Activated CD8-positive, alpha-beta memory T cell treated with anti-CD3 and anti-CD28 coated beads for 48 hours (primary cell): ENCODE measurements around the gene ASGR2.
"Not testable (repeated sequence)": the region's sequence is repeated elsewhere in the genome, so short reads cannot be mapped to it uniquely, and the experiment has no call there.

Experiments used
- DNase-seq, 3 experiments: peaks; one replicate each; pipeline ENCODE4 v3.0.0-alpha.2; 2020; ENCODE audit warnings: low read depth in 2 of 3, low spot score in 2 of 3

Gene ASGR2

GRCh38 chr17:7100641-7101379, 13.8 kb downstream of the ASGR2 start:
- not testable (repeated sequence) for DNase-seq

DNA sequence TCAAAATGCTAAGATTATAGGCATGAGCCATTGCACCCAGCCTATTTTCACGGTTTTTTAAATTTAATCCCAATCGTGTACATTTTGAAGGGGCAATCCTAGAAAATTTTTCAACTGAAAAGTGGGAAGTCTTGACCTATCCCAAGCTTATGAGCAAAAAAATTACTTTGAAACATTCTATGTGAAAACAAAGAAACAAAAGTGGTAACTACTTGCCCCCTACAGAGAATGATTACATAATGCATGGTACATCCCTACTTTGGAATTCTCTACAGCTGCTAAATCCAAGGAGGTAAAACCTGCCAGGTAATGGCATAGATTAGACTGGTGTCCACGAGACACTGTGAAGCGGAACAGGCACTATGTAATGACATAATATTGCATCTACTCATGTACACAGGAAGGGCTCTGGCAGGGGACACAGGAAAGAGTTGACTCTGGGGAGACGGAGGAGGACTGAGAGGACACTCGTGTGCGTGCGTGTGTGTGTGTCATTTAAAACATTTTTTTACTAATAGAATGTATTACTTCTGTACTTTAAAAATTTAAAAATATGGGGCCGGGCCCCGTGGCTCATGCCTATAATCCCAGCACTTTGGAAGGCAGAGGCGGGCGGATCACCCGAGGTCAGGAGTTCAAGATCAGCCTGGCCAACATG, 15.7 kb downstream of the ASGR2 start:
- DNase-seq: no peak

DNA sequence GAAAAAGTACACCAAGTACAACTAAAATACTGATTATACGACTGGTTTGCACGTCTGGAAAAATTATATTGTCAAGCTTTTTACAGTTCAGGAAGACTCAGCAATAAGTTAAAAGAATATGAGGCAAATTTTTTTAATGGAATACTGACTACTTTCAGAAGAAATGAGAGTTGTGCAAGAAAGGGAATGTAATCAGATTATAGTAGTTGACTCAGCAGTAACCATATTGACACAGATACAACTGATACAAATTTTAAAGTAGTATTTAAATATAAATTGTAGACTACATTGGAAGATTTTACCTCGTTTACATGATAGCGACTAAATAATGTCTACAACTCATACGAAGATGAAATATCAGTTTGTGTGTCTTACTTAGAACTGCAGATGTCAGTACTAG, 16.7 kb downstream of the ASGR2 start:
- no peak for DNase-seq

- no peak for DNase-seq
Observed at GRCh38 chr17:7095625-7096024, 19.0 kb downstream of the ASGR2 start.

DNA sequence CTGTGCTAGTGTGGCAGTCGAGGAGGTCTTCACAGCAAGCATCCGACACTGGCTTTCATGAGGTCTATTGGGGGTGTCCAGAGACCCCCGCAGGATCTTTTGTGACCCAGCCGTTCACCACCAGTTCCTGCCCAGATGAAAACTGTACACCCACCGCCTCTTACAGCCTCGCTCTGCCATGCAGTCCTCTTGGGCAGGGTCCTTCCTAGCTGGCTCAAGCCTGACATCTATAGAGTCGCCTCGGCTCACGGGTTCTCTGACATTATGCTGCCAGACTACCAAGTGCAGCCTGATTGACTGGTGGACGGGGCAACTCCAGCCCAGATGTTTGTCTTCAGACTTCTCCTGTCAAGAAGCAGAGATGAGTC, 20.0 kb downstream of the ASGR2 start:
- no peak for DNase-seq

- DNase-seq: not testable (repeated sequence)
Observed at GRCh38 chr17:7091311-7092005, 23.2 kb downstream of the ASGR2 start.

GRCh38 chr17:7089570-7089969, 25.1 kb downstream of the ASGR2 start:
- DNase-seq: not testable (repeated sequence)

- DNase-seq: not testable (repeated sequence)
Observed at GRCh38 chr17:7088442-7088841, 26.2 kb downstream of the ASGR2 start.

GRCh38 chr17:7084088-7084487, 30.5 kb downstream of the ASGR2 start:
- no peak for DNase-seq

GRCh38 chr17:7083592-7083991, 31.0 kb downstream of the ASGR2 start:
- DNase-seq: no peak

DNA sequence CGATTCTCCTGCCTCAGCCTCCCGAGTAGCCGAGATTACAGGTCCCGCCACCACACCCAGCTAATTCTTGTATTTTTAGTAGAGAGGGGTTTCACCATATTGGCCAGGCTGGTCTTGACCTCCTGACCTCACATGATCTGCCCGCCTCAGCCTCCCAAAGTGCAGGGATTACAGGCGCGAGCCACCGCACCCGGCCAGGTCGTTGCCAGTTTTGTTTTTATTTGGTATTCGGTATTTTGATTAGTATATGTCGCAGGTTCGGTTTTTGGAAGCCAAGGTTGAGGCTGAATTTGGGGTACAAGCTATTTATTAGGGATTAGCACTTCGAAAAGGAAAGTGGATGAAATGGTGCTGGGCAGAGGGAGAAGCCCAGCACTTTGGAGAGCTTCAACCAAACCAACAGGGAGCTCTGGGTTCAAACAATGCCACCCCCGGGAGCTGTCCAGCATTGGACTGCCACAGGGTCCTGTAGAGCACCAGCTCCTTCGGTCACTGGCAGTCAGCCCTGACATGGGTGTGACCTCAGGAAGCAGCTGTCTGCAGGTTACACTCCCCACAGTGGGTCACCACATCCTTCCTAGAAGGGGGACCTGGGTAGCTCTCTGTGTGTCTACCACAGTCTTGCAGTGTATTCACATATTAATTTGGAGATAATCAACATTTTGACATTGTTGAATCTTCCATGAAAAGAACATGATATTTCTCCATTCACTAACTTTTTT, 33.1 kb downstream of the ASGR2 start:
- no peak for DNase-seq

- no peak for DNase-seq
Observed at GRCh38 chr17:7080456-7081041, 34.1 kb downstream of the ASGR2 start.

GRCh38 chr17:7079581-7080455, 34.8 kb downstream of the ASGR2 start, which contains the start of gene CLEC10A:
TSS of gene CLEC10A (minus strand) at chr17:7080251. CDS start at chr17:7078812, 1,439 bp downstream.
- DNase-seq: no peak

DNA sequence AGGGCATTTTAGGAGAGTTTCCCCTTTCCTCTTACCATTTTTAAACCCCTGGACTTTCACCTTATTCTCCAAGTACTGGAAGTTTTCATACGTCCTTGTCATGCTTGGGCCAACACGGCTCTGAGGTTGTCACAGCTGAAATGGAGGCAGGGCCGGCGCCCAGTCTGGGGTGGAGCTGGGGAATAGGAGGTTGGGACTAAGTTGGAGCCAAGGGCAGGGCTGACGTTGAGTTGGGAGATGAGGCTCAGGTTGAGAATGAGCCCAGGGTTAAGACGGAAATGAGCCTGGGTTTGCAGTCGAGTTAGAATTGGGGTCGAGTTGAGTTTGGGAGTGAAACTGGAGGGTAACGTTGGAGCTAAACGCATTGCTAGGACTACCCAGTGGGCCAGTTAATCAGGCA, 35.9 kb downstream of the ASGR2 start:
- DNase-seq: no peak

DNA sequence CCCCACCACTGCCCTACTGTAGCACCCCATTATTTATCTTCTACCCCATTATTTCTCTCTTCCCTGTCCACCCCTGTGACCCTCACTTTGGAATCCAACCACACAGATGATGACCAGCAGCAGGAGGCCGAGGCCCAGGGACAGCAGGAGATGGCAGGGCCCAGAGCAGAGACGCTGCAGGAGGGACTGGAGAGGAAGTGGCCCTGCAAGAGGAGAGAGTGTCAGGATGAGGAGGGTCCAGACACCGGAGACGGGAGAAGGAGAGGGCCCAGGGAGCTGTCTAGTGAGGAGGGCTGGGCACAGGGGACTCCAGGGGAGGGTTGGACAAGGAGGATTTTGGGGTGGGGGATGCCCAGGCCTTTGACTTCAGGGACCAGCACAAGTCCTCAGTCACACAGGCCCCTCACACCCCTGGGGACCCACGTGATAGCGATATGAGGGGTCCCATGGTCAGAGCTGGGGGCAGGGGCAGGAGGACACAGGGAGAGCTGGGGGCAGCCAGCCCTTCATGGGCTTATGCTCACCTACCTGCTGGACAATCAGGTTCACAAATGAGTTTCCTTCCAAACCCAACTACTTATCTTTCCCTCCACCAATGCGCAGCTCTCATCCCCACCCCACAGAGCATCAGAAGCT, 36.6 kb downstream of the ASGR2 start:
- no peak for DNase-seq

- DNase-seq: no peak
Observed at GRCh38 chr17:7074931-7075330, 39.7 kb downstream of the ASGR2 start.

GRCh38 chr17:7072406-7072805, 42.2 kb downstream of the ASGR2 start:
- DNase-seq: no peak

DNA sequence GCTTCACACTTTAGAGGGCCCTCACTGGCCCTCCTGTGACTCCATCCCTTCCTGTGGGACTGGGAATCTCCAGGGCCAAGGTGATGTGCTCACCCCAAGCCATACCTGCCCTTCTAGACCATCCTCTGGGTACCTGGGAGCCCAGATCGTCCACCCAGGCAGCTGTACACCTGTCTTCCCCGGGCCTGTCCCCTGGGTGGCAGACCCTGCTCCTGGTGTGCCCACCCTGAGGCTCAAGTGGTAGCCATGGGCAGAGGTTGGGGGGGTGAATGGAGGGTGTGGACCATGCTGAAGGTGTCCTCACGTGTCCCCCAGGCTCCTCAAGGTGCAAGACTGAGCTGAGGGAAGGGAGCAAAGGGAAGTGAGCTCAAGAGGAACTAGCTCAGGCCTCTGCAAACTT, 43.9 kb downstream of the ASGR2 start:
- DNase-seq: no peak

GRCh38 chr17:7068268-7068667, 46.4 kb downstream of the ASGR2 start:
- no peak for DNase-seq

DNA sequence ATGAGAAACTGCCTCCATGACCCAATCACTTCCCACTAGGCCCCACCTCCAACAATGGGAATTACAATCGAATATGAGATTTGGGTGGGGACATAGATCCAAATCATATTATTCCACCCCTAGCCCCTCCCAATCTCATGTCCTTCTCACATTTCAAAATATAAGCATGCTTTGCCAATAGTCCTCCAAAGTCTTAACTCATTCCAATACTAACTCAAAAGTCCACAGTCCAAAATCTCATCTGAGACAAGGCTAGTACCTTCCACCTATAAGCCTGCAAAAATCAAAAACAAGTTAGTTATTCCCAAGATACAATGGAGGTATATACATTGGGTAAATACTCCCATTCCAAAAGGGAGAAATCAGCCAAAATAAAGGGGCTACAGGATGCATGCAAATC, 47.4 kb downstream of the ASGR2 start:
- DNase-seq: no peak
